ENCODE results near the gene PIWIL4.

DNA sequence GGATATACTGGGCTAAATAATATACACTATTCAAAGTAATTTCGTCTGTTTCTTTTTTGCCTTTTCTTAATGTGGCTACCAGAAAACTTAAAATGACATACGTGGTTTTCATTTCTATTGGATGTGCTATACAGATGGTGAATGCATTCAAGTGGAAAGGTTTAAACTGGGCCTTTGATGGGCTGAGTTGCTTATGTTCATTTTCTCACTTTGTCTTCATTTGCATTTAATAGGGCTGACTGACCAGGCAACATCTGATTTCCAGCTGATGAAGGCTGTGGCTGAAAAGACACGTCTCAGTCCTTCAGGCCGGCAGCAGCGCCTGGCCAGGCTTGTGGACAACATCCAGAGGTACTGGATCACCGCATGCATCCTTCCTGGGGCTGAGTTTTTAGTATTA lies 27.9 kb downstream of the PIWIL4 start:
- TF ChIP-seq GATA2 (IDR thresholded peaks at IDR 0.05; ENCODE audit: low read depth, low read length) (no peak), GATA3 (IDR thresholded peaks at IDR 0.05; ENCODE audit: low read depth, low read length) (no peak)

Data from SH-SY5Y (cell line).